T1000 (cell line): ENCODE results near the gene PRRT3.
"Not testable (repeated sequence)": the region's sequence is repeated elsewhere in the genome, so short reads cannot be mapped to it uniquely, and the experiment has no call there.

ENCODE experiments used
- DNase-seq: peaks from one replicate; lab custom pipeline; 2025; ENCODE audit warnings: mixed read lengths; lab: John Stamatoyannopoulos, UW

PRRT3 gene

DNA sequence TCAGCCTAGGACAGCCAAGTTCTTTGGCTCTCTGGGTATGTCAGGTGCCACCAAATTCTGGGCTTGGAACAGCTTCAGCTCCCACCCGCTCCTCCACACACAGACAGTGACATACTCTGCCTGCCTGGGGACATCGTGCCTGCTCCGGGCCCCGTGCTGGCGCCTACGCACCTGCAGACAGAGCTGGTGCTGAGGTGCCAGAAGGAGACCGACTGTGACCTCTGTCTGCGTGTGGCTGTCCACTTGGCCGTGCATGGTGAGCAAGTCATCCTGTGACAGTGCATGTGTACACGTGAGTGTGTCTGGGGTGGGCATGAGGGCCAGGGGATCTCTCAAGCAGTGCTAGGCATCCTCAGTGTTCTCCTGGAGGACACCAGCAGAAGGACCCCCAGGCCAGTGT, 34.4 kb downstream of the PRRT3 start:
- no peak for DNase-seq

DNA sequence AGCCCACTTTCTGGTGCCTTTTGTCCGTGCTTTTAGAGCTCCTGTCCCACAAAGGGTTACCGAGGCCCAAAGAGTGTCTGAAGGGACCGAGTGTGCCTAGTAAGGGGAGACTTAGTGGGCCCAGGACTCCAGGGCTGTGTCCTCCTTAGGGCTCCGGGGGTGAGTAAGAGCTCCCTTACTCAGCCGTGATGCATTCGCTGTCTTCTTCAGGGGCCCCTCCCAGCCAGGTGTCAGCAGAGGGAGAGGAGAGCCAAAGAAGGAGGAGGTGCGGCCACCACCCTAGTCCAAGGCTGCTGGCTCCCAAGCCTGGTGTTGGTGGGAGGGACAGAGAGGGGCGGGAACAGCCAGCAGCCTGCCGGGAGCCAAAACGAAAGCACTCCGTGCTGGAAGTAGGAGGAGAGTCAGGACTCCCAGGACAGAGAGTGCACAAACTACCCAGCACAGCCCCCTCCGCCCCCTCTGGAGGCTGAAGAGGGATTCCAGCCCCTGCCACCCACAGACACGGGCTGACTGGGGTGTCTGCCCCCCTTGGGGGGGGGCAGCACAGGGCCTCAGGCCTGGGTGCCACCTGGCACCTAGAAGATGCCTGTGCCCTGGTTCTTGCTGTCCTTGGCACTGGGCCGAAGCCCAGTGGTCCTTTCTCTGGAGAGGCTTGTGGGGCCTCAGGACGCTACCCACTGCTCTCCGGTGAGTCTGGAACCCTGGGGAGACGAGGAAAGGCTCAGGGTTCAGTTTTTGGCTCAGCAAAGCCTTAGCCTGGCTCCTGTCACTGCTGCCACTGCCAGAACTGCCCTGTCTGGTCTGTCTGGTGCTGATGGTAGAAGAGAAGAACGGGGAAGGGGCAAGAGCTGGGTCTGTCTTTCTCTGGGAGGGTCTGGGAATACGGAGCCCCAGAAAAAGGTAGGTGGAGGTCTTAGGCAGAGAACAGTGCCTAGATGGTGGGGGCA, 35.2 kb downstream of the PRRT3 start, which contains the start of gene IL17RC:
TSS of gene IL17RC (plus strand) at position 365 of the 947 bp plus-strand sequence. CDS start at position 583, 218 bp downstream.
- DNase-seq, result peak; percentile 76

- DNase-seq, result no peak
These were observed 35.9 kb downstream of the PRRT3 start for GRCh38 chr3:9916346-9916733.

GRCh38 chr3:9915254-9916141, 36.7 kb downstream of the PRRT3 start:
- no peak for DNase-seq

DNA sequence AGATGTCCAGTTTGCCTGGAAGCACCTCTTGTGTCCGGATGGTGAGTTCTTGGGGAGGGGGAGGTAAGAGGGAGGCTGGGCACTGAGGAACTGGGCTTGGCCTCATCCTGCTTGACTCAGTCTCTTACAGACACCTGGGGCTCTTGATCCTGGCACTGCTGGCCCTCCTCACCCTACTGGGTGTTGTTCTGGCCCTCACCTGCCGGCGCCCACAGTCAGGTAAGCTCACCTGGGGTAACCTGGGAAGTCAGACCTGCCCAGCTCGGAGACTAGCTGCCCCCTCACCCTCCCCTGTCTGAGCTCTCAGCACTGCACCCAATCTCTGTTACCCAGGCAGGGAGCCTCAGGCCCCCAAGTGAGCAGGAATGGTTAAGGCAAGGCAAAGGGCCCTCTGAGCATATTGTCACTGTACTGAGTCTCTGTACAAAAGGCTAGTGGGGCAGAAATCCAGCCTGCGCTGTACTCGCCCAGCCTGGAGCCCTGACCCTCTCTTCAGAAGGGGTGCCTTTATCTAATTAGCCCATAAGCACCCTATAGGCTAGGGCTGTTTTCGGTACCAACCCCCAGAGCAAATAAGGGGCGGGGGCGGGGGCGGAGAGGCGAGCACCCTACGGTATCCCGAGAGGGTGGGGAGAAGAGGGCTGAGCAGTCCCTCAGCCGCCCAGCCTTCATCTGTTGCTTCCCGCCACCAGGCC, 37.5 kb downstream of the PRRT3 start:
- DNase-seq, result no peak

GRCh38 chr3:9914011-9914410, 38.2 kb downstream of the PRRT3 start:
- no peak for DNase-seq

DNA sequence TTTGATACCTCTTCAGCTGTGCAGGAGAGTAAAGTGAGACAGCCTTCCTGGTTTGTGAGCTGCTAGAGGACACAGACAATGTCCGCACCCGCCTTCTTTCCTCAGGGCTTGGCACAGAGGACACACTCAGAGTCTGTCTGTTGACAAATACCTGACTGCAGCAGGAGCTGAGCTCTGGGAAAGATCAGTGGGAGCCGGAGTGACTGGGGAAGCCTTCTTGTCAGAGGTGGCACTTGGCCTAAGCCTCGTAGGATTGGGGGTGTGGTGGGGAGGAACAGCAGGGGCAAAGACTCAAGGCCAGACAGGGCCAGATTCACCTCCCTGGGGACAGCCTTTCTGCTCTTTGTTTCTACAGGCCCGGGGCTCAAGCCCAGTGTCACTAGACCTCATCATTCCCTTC, 38.6 kb downstream of the PRRT3 start:
- no peak for DNase-seq

DNA sequence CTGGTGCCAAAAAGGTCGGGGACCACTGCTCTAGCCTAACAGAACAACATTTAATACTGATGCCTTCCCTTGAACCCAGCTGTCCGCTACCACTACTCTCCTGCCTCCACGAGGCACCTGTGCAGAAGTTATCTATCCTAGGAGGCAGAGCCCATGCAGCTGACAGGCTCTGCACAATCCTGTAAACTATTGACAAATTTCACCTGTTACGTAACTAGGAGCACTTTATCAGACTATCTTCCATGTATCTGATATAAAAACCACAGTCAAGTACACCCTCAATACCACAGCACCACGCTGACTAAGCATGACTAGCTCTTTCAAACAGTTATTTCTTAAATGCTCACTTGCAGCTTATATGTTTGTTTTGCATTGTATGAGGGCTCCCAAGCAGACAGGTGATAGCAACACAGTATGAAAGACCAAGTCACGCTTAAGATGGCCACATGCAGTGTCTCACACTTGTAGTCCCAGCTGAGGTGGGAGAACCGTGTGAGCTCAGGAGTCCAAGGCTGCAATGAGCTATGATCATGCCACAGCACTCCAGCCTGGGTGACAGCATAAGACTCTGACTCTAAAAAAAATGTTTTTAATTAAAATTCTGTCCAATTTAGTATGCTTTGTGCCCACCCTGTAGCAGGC, 39.8 kb downstream of the PRRT3 start:
- DNase-seq, result peak; percentile 29

DNA sequence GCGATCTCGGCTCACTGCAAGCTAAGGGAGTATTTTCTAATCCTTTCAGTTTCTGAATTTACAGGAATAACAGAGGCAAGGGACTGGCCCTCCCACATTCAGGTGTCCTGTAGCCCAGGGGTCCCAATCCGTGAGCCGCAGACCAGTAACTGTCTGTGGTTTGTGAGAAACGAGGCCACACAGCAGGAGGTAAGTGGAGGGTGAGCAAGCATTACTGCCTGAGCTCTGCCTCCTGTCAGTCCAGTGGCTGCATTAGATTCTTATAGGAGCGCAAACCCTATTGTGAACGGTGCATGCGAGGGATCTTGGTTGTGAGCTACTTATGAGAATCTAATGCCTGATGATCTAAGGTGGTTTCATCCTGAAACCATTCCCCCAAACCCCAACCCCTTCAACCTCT, 40.3 kb downstream of the PRRT3 start:
- no peak for DNase-seq

- no peak for DNase-seq
These were observed 42.8 kb downstream of the PRRT3 start for GRCh38 chr3:9909221-9910013.

DNA sequence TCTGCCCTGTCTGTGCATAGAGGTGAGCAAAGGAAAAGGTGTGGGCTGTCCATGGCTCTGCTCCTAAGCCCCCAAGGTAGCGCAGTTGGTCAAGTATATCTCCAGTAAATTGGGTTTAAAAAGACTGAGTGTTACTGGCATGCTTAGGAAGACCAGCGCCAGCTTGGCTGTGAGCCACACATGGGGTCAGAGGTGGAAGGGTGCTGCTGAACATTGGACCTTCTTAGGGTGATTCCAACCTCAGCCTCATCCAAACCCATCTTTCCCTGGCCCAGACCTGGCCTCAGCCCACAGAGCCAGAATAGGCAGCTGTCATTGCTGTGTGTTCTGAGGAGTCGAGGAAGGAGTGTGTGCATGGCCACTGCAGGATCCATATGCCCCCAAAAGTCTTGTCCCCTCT, 43.9 kb downstream of the PRRT3 start:
- no peak for DNase-seq

DNA sequence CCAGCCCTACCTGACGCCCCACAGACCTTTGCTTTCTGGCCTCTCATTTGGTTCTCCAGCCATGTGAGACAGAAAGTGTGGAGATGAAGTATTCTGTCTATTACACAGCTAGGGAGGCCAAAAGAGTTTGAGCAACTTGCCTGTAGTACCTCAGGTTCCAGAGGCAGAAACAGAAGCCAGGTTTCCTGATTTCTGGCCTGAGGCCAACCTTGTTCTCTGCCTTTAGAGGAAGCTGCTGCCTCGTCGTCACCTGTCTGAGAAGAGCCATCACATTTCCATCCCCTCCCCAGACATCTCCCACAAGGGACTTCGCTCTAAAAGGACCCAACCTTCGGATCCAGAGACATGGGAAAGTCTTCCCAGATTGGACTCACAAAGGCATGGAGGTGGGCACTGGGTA, 45.7 kb downstream of the PRRT3 start:
- DNase-seq, result no peak

DNA sequence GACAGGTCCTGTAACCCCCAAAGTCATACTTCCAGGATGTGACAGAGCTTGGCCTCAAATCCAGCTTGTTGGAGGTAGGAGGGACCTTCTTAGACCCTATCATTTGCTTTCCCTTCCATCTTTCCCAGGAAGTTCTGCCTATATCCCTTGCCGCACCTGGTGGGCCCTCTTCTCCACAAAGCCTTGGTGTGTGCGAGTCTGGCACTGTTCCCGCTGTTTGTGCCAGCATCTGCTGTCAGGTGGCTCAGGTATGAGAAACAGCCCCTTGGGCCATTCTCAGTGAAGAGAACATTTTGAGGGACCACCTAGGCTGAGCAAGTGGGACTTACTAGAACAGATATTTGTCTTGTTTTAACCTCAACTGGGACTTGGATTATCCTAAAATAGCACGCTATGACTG, 48.3 kb downstream of the PRRT3 start:
- DNase-seq, result no peak

DNA sequence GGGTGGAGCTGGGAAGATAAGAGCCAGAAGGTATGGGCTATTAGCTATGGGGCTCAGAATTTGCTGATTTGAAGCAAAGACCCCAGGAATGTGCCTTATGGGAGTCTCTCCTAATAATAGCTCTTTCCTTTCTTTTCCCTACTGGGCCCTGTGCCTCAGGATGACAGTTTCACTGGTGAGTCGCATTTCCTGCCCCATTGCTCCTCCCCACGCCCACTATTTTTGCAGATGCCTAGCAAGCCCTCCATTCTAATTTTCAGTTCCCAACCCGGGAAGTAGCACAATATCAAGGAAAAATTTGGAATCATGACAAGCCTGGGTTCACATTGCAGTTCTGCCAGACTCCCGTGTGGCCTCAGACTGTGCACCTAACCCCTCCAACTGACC, 49.0 kb downstream of the PRRT3 start:
- no peak for DNase-seq

DNA sequence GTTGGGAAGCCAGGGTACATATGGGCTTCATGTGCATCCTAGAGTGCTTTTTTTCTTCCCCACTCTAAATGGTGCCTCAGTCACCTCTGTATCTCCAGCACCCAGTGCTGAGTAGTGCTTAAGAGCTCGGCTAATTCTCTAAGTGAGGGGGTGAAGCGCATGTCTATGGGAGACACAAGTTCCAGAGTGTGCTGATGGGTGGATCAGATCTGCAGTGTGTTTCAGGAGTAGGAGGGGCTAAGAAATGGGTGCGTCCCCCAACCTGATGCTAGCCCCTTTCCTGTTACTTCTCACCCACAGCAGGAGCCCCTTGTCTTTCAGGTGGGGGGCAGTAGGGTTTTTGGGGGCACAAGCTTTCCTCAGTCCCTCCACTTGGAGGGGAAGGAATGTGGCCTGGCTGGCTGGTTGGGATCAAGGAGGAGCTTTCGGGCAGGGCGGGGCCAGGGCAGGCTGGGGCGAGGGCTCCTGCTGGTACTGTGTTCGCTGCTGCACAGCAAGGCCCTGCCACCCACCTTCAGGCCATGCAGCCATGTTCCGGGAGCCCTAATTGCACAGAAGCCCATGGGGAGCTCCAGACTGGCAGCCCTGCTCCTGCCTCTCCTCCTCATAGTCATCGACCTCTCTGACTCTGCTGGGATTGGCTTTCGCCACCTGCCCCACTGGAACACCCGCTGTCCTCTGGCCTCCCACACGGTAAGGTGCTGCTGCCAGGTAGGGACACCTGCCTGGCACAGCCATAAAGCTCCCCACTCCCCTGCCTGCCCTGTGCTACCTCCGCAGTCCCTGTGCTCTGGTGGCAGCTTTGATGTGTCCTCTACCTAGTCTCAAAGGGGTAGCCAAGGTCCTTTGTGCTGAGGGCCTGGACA, 49.6 kb downstream of the PRRT3 start, which contains the start of gene IL17RE:
TSS of gene IL17RE (plus strand) at position 477 of the 866 bp plus-strand sequence. CDS start at position 562, 85 bp downstream.
- no peak for DNase-seq

- no peak for DNase-seq
These were observed 50.2 kb downstream of the PRRT3 start for GRCh38 chr3:9901967-9902366.

DNA sequence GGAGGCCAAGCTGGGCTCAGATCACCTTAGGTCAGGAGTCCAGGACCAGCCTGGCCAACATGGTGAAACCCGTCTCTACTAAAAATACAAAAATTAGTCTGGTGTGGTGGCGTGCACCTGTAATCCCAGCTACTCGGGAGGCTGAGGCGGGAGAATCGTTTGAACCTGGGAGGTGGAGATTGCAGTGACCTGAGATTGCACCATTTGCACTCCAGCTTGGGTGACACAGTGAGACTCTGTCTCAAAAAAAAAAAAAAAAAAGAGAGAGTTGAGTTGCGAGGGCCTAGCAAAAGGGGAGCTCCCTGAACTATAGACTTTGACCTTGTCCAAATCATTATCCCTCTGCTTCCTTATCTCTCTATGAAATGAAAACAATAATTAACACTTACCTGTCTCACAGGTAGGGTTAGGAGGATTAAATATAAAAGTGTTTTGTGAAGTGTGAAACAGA, 51.2 kb downstream of the PRRT3 start:
- not testable (repeated sequence) for DNase-seq

DNA sequence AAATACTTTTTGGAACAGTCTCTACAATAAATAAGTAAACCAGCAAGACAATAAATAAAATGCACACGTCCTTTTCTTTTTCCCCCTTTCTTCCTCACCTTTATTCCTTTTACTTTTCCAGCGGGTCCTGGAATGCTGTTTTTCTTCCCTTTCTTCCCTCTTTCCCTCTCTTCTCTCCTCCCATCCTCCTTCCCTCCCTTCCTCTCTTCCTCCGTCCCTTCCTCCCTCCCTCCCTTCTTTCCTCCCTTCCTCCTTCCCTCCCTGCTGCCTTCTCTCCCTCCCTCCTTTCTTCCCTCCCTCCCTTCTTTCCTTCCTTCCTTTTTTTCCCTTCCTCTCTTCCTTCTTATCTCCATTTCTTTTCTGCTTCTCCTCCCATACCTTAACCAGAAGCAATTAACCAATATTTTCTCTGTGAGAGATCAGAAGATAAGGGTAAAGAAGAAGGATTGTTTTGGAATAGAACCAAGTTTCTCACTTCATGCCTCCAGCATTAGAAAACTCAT, 52.9 kb downstream of the PRRT3 start:
- DNase-seq, result no peak

- DNase-seq, result no peak
These were observed 53.6 kb downstream of the PRRT3 start for GRCh38 chr3:9898467-9899241.
